Liver (tissue), 9 donors: Measurements from ENCODE around the gene AATK. TPM values are rescaled to one million over a fixed set of nuclear protein-coding genes. Genes with fewer than 3 reads are reported as not detected.

Experiments
- DNase-seq: peaks from one replicate; pipeline ENCODE4 v3.0.0-alpha.2; 2017; ENCODE audit warnings: low spot score
- H3K27ac ChIP-seq, 2 donors: one replicate each; pipeline ENCODE4 v1.7.0; 2013; ENCODE audit warnings: inconsistent platforms in 2 of 2, low read length in 2 of 2, control low read depth in 1 of 2, low read depth in 1 of 2, mild to moderate bottlenecking in 1 of 2
- H3K27me3 ChIP-seq, 4 donors: one replicate each; pipeline versions ENCODE4 v1.6.1 to v1.7.0; 2013; ENCODE audit warnings: low read length in 3 of 4, inconsistent platforms in 1 of 4, mild to moderate bottlenecking in 1 of 4, moderate library complexity in 1 of 4; ENCODE audit not compliant: control insufficient read depth in 4 of 4, insufficient read depth in 4 of 4
- H3K36me3 ChIP-seq, 4 donors: one replicate each; pipeline versions ENCODE4 v1.6.1 to v1.7.0; 2013; ENCODE audit warnings: low read length in 3 of 4, mild to moderate bottlenecking in 3 of 4, low read depth in 1 of 4, moderate library complexity in 1 of 4; ENCODE audit not compliant: control insufficient read depth in 4 of 4, insufficient read depth in 3 of 4
- H3K4me1 ChIP-seq, 4 donors: one replicate each; pipeline versions ENCODE4 v1.6.1 to v1.7.0; 2013; ENCODE audit warnings: low read length in 3 of 4, mild to moderate bottlenecking in 3 of 4, moderate library complexity in 1 of 4; ENCODE audit not compliant: control insufficient read depth in 4 of 4, insufficient read depth in 4 of 4
- H3K4me3 ChIP-seq, 3 donors: one replicate each; pipeline versions ENCODE4 v1.6.1 to v1.7.0; 2013; ENCODE audit warnings: low read length in 3 of 3, control low read depth in 1 of 3, low read depth in 1 of 3, mild to moderate bottlenecking in 1 of 3
- H3K9ac ChIP-seq, 2 donors: one replicate each; pipeline ENCODE4 v1.7.0; 2013; ENCODE audit warnings: low read length in 2 of 2, mild to moderate bottlenecking in 2 of 2, moderate library complexity in 2 of 2, control low read depth in 1 of 2, low read depth in 1 of 2
- H3K9me3 ChIP-seq, 4 donors: one replicate each; pipeline versions ENCODE4 v1.6.1 to v1.7.0; 2013; ENCODE audit warnings: low read length in 3 of 4; ENCODE audit not compliant: control insufficient read depth in 4 of 4
- ATF3 ChIP-seq: IDR thresholded peaks from 2 replicates; pipeline ENCODE4 v1.6.1; 2016; ENCODE audit warnings: antibody characterized with exemption
- CTCF ChIP-seq: fragments of 150-350 bp; IDR thresholded peaks from 2 replicates; pipeline ENCODE4 v1.5.1; 2017; ENCODE audit warnings: improper control_type of control experiment, low read depth, low read length; ENCODE audit not compliant: missing input control
- EGR1 ChIP-seq, 2 donors: IDR thresholded peaks; 2 replicates each; pipeline ENCODE4 v1.6.1; 2016 to 2018; ENCODE audit warnings: antibody characterized with exemption in 2 of 2, low read depth in 2 of 2
- FOXA1 ChIP-seq: IDR thresholded peaks from 2 replicates; pipeline ENCODE4 v1.6.1; 2016; ENCODE audit warnings: antibody characterized with exemption
- FOXA2 ChIP-seq: IDR thresholded peaks from 2 replicates; pipeline ENCODE4 v1.6.1; 2016; ENCODE audit warnings: antibody characterized with exemption
- GABPA ChIP-seq, 2 donors: IDR thresholded peaks in 1 of 2; conservative IDR thresholded peaks in 1 of 2; 2 replicates each; pipeline ENCODE4 v1.6.1; 2016; ENCODE audit warnings: antibody characterized with exemption in 2 of 2, mild to moderate bottlenecking in 1 of 2, moderate library complexity in 1 of 2
- HNF4A ChIP-seq, 2 donors: conservative IDR thresholded peaks; 2 replicates each; pipeline ENCODE4 v1.6.1; 2016; ENCODE audit warnings: antibody characterized with exemption in 2 of 2, mild to moderate bottlenecking in 2 of 2
- HNF4G ChIP-seq: IDR thresholded peaks from 2 replicates; pipeline ENCODE4 v1.6.1; 2016; ENCODE audit warnings: antibody characterized with exemption
- JUND ChIP-seq, 2 donors: IDR thresholded peaks; 2 replicates each; pipeline ENCODE4 v1.6.1; 2016; ENCODE audit warnings: antibody characterized with exemption in 2 of 2
- MAX ChIP-seq: IDR thresholded peaks from 2 replicates; pipeline ENCODE4 v1.6.1; 2016; ENCODE audit warnings: antibody characterized with exemption
- NR2F2 ChIP-seq: IDR thresholded peaks from 2 replicates; pipeline ENCODE4 v1.6.1; 2016; ENCODE audit warnings: antibody characterized with exemption
- RAD21 ChIP-seq, 2 donors: IDR thresholded peaks; 2 replicates each; pipeline ENCODE4 v1.6.1; 2016; ENCODE audit warnings: antibody characterized with exemption in 2 of 2, mild to moderate bottlenecking in 2 of 2
- REST ChIP-seq: IDR thresholded peaks from 2 replicates; pipeline ENCODE4 v1.6.1; 2016; ENCODE audit warnings: antibody characterized with exemption, mild to moderate bottlenecking
- RXRA ChIP-seq, 2 donors: IDR thresholded peaks; 2 replicates each; pipeline ENCODE4 v1.6.1; 2017 to 2018; ENCODE audit warnings: antibody characterized with exemption in 2 of 2, mild to moderate bottlenecking in 1 of 2
- SP1 ChIP-seq: IDR thresholded peaks from 2 replicates; pipeline ENCODE4 v1.6.1; 2018; ENCODE audit warnings: antibody characterized with exemption, mild to moderate bottlenecking
- TAF1 ChIP-seq: conservative IDR thresholded peaks from 2 replicates; pipeline ENCODE4 v1.6.1; 2016; ENCODE audit warnings: antibody characterized with exemption, mild to moderate bottlenecking
- YY1 ChIP-seq: IDR thresholded peaks from 2 replicates; pipeline ENCODE4 v1.6.1; 2016; ENCODE audit warnings: antibody characterized with exemption, mild to moderate bottlenecking
- WGBS: extraction: QIAGEN DNeasy Blood & Tissue Kit; methylation state at CpG from one replicate; pipeline ENCODE4 v1.1.7; 2013; 5-methylcytosine and 5-hydroxymethylcytosine counted together
- polyA plus RNA-seq, 2 donors: library from polyadenylated mRNA; stranded (reverse) in 1 of 2; unstranded in 1 of 2; fragments of 200-250 nt in 1 of 2; fragments of >200 nt in 1 of 2; fragmentation: Nextera tagmentation in 1 of 2; extraction: Ambion mirVana in 1 of 2; gene quantifications; one replicate each; pipeline versions ENCODE4 v1.2.1 to v1.2.3, GENCODE V29; 2013 to 2015
- total RNA-seq, 2 donors: library from RNA; depleted of rRNA; stranded (reverse); fragments of >200 nt; gene quantifications; one replicate each; pipeline ENCODE4 v1.2.3, GENCODE V29; 2014
- TF ChIP-seq, protein P1 (sequence below): IDR thresholded peaks from 2 replicates; pipeline ENCODE4 v1.6.1; 2016; ENCODE audit warnings: antibody characterized with exemption
- donor health status: healthy.
- donor health status: healthy.
- donor health status: healthy.
- donor health status: healthy.
- donor health status: healthy.

The AATK gene
- total and polyA plus RNA-seq, 4 donors = 0.24 to 2.3 (median 0.62) TPM

- 96% methylated on average over 18 of the region's 18 CpGs for WGBS
- Histone ChIP-seq H3K27me3 (no peaks in the 10 kb centered on the region), H3K4me3 (no peak overlapping the region), H3K9ac (no peak overlapping the region), H3K4me1 (no peaks in the 10 kb centered on the region), H3K27ac (no peak overlapping the region), H3K36me3 (no peaks in the 10 kb centered on the region), H3K9me3 (no peaks in the 10 kb centered on the region)
- DNase-seq = no peak
- TF ChIP-seq FOXA1 = no peak
- no peak for TF ChIP-seq TAF1
- TF ChIP-seq HNF4G = no peak
- no peak for TF ChIP-seq RXRA (IDR thresholded peaks at IDR 0.05)
- no peak for TF ChIP-seq YY1
- no peak for TF ChIP-seq HNF4A (conservative IDR thresholded peaks at IDR 0.05)
- no peak for TF ChIP-seq FOXA2
- TF ChIP-seq JUND (IDR thresholded peaks at IDR 0.05) = no peak
- no peak for TF ChIP-seq GABPA (IDR thresholded peaks at IDR 0.05 in 1 of 2, conservative IDR thresholded peaks at IDR 0.05 in 1 of 2)
- TF ChIP-seq ATF3 = no peak
- TF ChIP-seq, protein P1, sequence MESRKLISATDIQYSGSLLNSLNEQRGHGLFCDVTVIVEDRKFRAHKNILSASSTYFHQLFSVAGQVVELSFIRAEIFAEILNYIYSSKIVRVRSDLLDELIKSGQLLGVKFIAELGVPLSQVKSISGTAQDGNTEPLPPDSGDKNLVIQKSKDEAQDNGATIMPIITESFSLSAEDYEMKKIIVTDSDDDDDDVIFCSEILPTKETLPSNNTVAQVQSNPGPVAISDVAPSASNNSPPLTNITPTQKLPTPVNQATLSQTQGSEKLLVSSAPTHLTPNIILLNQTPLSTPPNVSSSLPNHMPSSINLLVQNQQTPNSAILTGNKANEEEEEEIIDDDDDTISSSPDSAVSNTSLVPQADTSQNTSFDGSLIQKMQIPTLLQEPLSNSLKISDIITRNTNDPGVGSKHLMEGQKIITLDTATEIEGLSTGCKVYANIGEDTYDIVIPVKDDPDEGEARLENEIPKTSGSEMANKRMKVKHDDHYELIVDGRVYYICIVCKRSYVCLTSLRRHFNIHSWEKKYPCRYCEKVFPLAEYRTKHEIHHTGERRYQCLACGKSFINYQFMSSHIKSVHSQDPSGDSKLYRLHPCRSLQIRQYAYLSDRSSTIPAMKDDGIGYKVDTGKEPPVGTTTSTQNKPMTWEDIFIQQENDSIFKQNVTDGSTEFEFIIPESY = no peak
- TF ChIP-seq EGR1 (IDR thresholded peaks at IDR 0.05; ENCODE audit: low read depth in 2 of 2) = no peak
Measured at GRCh38 chr17:81199482-81199830, 33.4 kb upstream of the AATK start.

DNA sequence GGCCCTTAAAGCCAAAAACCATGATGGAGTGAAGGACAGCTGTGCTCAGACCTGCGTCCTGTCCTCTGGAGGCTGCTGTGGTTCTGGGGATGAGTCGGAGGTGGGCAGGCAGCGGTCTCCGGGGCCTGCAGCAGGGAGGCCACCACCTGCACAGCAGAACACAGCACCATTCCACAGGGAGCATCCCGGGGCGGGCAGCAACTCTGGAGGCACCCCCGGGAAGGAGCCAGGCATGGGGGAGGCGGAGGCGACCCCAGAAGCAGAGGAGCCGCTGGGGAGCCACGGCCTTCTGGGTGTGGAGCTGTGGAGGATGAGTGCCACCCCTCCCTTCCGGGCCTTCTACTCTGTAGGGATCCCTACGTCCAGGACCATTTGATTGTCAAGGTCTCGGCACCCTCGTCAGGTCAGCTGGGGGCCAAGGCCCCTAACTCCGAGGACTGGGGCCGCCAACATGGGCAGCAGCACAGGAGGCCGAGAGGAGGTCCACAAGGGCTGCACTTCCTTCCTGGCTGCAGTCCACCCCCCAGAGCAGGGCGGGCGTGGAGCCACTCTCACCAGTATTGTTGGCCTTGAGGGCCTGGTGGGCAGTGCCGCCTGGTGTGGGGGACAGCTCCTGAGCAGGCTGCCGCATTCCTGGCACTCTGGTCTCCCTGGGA lies 32.9 kb upstream of the AATK start:
- TF ChIP-seq GABPA (IDR thresholded peaks at IDR 0.05 in 1 of 2, conservative IDR thresholded peaks at IDR 0.05 in 1 of 2) = no peak
- TF ChIP-seq MAX = no peak
- no peak for TF ChIP-seq HNF4G
- no peak for TF ChIP-seq TAF1
- no peak for TF ChIP-seq EGR1 (IDR thresholded peaks at IDR 0.05; ENCODE audit: low read depth in 2 of 2)
- no peak for TF ChIP-seq FOXA1
- no peak for TF ChIP-seq SP1
- TF ChIP-seq, protein P1 = no peak
- TF ChIP-seq HNF4A (conservative IDR thresholded peaks at IDR 0.05) = no peak
- no peak for TF ChIP-seq ATF3
- TF ChIP-seq JUND (IDR thresholded peaks at IDR 0.05) = no peak
- TF ChIP-seq NR2F2 = no peak
- TF ChIP-seq RXRA (IDR thresholded peaks at IDR 0.05) = no peak
- TF ChIP-seq REST = no peak
- TF ChIP-seq YY1 = no peak
- no peak for TF ChIP-seq FOXA2
- TF ChIP-seq RAD21 (IDR thresholded peaks at IDR 0.05) = no peak
- no peak for TF ChIP-seq CTCF
- Histone ChIP-seq H3K27me3 (no peaks in the 10 kb centered on the region), H3K9ac (no peak overlapping the region), H3K4me1 (no peaks in the 10 kb centered on the region), H3K36me3 (no peaks in the 10 kb centered on the region), H3K9me3 (no peaks in the 10 kb centered on the region), H3K4me3 (no peak overlapping the region), H3K27ac (no peak overlapping the region)
- 95% methylated on average over 22 of the region's 22 CpGs for WGBS
- no peak for DNase-seq
